Measurements from ENCODE around the gene UQCC2. TPM values are rescaled to one million over a fixed set of nuclear protein-coding genes. Genes with fewer than 3 reads are reported as not detected.

UQCC2 gene
- total and polyA plus RNA-seq, 2 of the 4 experiments (the other 2 are of a cell fraction) = 13.8 to 34.5 TPM

DNA sequence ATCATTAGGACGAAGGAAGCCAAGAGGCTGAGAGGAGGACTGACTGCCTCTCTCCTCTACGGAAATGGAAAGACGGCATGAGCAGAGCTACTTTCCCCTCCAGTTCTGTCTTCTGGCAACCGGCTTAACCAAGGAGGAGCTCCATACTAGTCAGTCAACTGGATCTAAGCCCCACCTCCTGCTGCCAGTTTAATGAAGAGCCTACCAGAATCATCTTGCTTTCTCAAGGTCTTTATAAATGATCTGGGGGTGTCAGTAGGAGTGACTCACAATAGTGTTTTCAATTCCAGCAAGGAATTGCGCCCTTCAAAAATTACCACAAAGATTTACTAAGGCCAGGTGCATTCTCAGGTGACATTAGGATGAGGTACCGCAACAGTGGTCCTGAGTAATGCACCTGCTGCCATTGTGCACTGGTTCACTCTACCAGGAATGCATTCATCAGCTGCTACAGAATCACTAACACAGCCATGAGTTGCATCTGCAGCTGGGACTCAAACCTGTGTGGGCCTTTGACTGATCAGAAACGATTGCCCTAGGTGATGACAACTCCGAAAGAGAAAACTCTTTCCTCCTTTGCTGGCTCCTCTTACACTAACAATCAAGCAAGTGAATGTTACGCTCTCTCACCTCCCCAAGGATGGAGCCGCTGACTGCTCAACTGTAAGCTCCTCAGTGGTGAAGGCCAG lies 2.8 kb downstream of the UQCC2 start (continued):
- TF ChIP-seq CTCF (conservative IDR thresholded peaks at IDR 0.05; ENCODE audit: low read depth, low read length) = no peak

DNA sequence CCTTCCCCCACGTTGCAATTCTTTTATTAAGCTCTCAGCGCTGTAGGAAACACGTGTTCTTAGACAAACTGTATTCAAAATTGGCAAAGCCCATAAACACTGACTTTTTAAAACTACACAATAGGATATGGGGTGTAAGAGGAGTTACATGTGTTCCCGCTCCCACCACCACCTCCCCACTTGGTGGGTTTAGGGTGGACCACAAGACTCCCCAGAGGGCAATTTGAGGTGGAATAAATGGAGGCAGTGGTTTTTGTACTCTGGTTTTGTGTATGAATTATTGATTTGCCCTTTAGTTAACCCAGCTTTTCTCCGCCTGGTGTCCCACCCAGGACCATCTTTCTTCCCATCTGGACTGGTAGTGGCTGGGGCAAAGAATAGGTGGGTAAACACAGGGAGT lies 3.7 kb downstream of the UQCC2 start:
- peaks cover 9% of the 10 kb centered on the region for H3K36me3 ChIP-seq (ENCODE audit: control insufficient read depth, insufficient read depth, low read length)
- no peak overlapping the region for H3K4me3 ChIP-seq (ENCODE audit: insufficient read depth, low read depth, low read length)
- H3K18ac ChIP-seq (ENCODE audit: low read depth, low read length) = no peak overlapping the region
- no peak overlapping the region for H2AK5ac ChIP-seq (ENCODE audit: low read depth, low read length)
- no peaks in the 10 kb centered on the region for H3K27me3 ChIP-seq (ENCODE audit: control insufficient read depth, insufficient read depth, low read length)
- no TSS peak for BruUV-seq (replicated peaks)
- no peak overlapping the region for H4K5ac ChIP-seq (ENCODE audit: low read depth, low read length)
- no peak overlapping the region for H3K4me2 ChIP-seq (ENCODE audit: low read depth, low read length)
- H3K23ac ChIP-seq (ENCODE audit: low read depth, low read length) = no peak overlapping the region
- H3K27ac ChIP-seq (ENCODE audit: insufficient read depth, low read length) = no peak overlapping the region
- CTCF ChIA-PET = no interaction called here
- H2AK9ac ChIP-seq (replicated peaks; ENCODE audit: low read depth, low read length, poor library complexity) = no peak overlapping the region
- no peak overlapping the region for H2BK15ac ChIP-seq (ENCODE audit: low read depth, low read length)
- no peak overlapping the region for H3K9ac ChIP-seq (ENCODE audit: low read depth, low read length)
- WGBS, 2 experiments (ENCODE audit: extremely low coverage in 2 of 2, insufficient read length in 1 of 2) = no CpG with 5 or more reads among the region's 5 CpGs
- dilution Hi-C loops (cut with HindIII; ENCODE audit: low sequenced_read_pairs, unreplicated experiment) (no loop called here), intact Hi-C loops (cut with micrococcal nuclease) (no loop called here), in situ Hi-C loops (cut with MboI; ENCODE audit: low sequenced_read_pairs) (loop anchor here (10.0 kb wide), 1 partner anchor 253 kb away; the partner anchor contains the start of gene ZBTB9)
- H2AFZ ChIP-seq (replicated peaks; ENCODE audit: low read length, poor library complexity) = no peak overlapping the region
- POLR2A ChIA-PET (ENCODE audit: unreplicated experiment) = no interaction called here
- no peak overlapping the region for H3K56ac ChIP-seq (ENCODE audit: extremely low read depth, insufficient read depth, low read length)
- peaks cover 17 to 50% of the 10 kb centered on the region in 2 experiments for H3K79me1 ChIP-seq (ENCODE audit: low read depth in 1 of 2, low read length in 2 of 2)
- H4K91ac ChIP-seq (ENCODE audit: insufficient read depth, low read depth, low read length) = no peak overlapping the region
- no peak overlapping the region for H2BK120ac ChIP-seq (ENCODE audit: low read depth, low read length)
- H3K9me1 ChIP-seq (ENCODE audit: insufficient read depth, low read length) = peaks cover 15% of the 10 kb centered on the region
- no peaks in the 10 kb centered on the region for H4K20me1 ChIP-seq (ENCODE audit: insufficient read depth, low read length)
- no peaks in the 10 kb centered on the region for H3K9me3 ChIP-seq (ENCODE audit: control insufficient read depth, insufficient read depth, low read length)
- H3K4me1 ChIP-seq (ENCODE audit: control insufficient read depth, insufficient read depth, low read length) = peaks cover 7% of the 10 kb centered on the region
- H2BK5ac ChIP-seq (ENCODE audit: low read depth, low read length, poor library complexity, severe bottlenecking) = no peak overlapping the region
- H4K8ac ChIP-seq (ENCODE audit: low read depth in 2 of 2, low read length in 2 of 2) = no peak overlapping the region
- H2BK20ac ChIP-seq (ENCODE audit: low read depth, low read length) = no peak overlapping the region
- ATAC-seq (ENCODE audit: low read depth) (no peak), DNase-seq (no peak)
- no peak overlapping the region for H3K14ac ChIP-seq (replicated peaks; ENCODE audit: low read depth, low read length)
- no peak overlapping the region for H3K4ac ChIP-seq (ENCODE audit: low read depth, low read length)
- no peak for TF ChIP-seq MAZ (IDR thresholded peaks at IDR 0.05; ENCODE audit: borderline replicate concordance, low read depth, low read length)
- no peak for TF ChIP-seq USF2 (IDR thresholded peaks at IDR 0.05; ENCODE audit: low read depth, low read length)
- no peak for TF ChIP-seq MAFK (IDR thresholded peaks at IDR 0.05; ENCODE audit: low read depth, low read length)
- no peak for TF ChIP-seq RFX5 (IDR thresholded peaks at IDR 0.05; ENCODE audit: low read depth, low read length)
- TF ChIP-seq BHLHE40 (IDR thresholded peaks at IDR 0.05; ENCODE audit: low read depth, low read length) = no peak
- TF ChIP-seq NFE2L2 (IDR thresholded peaks at IDR 0.05; ENCODE audit: low read depth, low read length) = no peak
- no peak for TF ChIP-seq SMC3 (IDR thresholded peaks at IDR 0.05; ENCODE audit: low read depth, low read length)
- TF ChIP-seq FOS (IDR thresholded peaks at IDR 0.05; ENCODE audit: low read depth, low read length) = no peak
- TF ChIP-seq RCOR1 (IDR thresholded peaks at IDR 0.05; ENCODE audit: insufficient replicate concordance, low read length) = no peak
- TF ChIP-seq CHD1 (IDR thresholded peaks at IDR 0.05; ENCODE audit: low read depth, low read length) = no peak
- no peak for TF ChIP-seq CEBPB (IDR thresholded peaks at IDR 0.05; ENCODE audit: low read depth, low read length)
- no peak for TF ChIP-seq ELK1 (IDR thresholded peaks at IDR 0.05; ENCODE audit: borderline replicate concordance, low read depth, low read length)
- TF ChIP-seq POLR2A (IDR thresholded peaks at IDR 0.05; ENCODE audit: low read depth, low read length) = no peak

Data from IMR-90 (cell line).